HG03342 (cell line): ENCODE results near the gene OXSR1.
"Not testable (repeated sequence)": the region's sequence is repeated elsewhere in the genome, so short reads cannot be mapped to it uniquely, and the experiment has no call there.

Experiments
- ATAC-seq: cut with Tn5 transposase; IDR thresholded peaks from one replicate; pipeline ENCODE4 v1.9.1; 2021; ENCODE audit warnings: mild to moderate bottlenecking, moderate library complexity; ENCODE audit not compliant: unreplicated experiment

The OXSR1 gene

DNA sequence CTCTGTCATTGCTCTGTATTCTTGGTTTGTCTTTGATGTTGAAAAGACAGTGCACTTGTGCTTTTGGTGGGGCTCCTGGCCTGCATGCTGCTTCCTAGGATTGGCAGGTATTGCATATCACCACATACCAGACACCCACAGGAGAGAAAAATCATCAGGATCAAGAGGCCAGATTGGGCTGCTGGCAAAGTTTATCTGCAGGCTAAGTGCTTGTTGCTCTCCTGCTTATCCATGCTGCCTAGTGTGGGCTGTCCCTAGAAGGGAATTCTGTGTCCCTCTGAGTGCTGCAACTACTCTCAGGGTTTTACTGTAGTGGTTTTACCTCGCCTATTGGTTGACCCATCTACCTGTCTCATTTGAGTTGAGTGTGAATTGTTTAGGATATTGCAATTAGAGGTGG lies 99.4 kb downstream of the OXSR1 start:
- no peak for ATAC-seq

DNA sequence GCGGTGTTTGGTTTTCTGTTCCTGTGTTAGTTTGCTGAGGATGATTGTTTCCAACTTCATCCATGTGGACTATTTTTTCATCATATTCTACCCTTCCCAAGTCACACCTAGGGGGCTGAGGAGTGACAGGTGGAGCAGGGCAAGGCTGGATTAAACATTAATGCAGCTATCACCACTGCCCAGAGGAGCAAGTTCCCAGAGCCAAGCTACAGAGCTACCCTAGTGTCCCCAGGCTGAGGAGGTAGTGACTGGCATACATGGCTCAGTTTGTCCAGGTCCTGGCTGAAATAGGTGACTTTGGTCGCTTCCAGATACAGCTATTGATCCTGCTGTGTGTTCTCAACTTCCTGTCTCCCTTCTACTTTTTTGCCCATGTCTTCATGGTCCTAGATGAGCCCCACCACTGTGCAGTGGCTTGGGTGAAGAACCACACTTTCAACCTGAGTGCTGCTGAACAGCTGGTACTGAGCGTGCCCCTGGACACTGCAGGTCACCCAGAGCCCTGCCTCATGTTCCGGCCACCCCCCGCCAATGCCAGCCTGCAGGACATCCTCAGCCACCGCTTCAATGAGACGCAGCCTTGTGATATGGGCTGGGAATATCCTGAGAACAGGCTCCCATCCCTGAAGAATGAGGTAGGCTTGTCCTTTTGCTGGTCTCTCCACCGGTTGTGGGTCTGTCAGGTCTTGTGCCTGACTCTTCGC lies 100.4 kb downstream of the OXSR1 start, which contains the start of gene SLC22A13:
TSS of gene SLC22A13 (plus strand) at position 209 of the 704 bp plus-strand sequence. CDS start at position 258, 49 bp downstream.
- no peak for ATAC-seq

DNA sequence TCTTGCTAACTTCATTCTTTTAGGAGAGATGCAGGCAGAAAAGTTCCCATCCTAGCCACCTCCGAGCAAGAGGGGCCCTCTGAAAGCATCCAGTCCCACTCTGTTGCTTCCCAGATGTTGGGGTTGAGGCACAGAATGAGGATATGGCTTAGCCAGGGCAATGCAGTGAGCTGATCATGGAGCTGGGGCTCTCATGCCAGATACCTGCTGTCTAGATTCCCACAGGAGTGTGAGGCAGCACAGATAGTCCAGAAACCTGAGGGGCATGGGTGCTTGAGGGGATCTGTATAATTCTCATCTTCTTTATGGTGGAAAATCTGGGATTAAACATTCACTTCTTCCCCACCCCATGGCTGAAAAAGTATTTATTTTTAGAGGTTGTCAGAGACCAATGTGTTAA lies 101.5 kb downstream of the OXSR1 start:
- no peak for ATAC-seq

DNA sequence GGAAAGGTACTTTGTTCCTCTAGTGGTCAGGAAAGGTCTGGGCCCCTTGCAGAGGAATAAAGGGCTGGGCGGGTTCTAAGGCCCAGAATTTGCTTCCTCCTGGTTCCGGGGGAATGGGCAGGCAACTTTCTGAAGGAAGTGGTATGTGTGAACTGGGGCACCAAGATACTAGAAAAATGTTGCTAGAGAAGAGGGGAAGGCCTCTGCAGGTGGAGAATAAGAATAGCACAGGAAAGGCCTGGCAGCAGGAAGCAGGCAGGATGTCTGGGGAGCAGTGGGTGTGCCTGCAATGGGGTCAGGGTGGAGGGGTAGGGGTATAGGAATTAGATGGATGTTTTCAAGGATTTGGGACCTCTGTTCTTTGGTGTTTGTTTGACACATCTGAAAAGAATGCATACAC lies 102.3 kb downstream of the OXSR1 start:
- ATAC-seq = no peak

DNA sequence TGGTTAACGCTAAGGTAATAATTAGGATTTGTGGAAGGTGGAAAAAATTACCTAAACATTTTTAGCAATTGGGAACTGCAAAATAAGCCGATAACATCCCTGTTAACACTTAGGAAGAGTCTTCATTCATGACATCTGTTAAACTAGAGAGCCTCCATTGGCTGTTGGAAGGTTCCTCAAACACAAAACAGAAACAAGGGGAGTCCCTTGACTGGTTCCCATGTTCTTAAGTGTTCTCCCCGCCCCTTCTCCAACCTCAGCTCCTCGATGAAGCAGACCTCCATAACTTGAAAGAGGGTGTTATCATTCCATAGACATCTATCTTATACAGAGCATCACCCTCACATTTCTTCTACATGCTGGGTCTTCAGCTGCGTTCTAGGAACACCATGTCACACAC lies 102.8 kb downstream of the OXSR1 start:
- no peak for ATAC-seq

DNA sequence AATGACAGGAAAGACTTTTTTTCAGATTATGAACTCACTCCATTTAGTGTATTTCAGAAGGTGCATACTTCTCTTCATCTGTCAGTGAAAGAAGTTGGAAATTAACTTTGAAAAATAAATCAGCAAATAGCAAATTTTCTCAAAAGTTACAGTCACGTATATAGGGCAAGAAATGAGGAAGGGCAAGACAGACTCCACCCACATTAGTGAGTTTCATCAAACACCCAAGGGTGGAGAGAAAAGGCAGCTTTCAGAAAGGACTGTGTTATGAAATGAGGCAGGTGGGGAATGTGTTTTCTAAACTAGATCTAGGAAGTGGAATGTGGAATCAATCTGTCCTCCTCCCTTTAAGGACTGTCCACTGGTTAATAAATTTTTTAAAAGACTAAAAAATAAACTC lies 103.2 kb downstream of the OXSR1 start:
- ATAC-seq = no peak

DNA sequence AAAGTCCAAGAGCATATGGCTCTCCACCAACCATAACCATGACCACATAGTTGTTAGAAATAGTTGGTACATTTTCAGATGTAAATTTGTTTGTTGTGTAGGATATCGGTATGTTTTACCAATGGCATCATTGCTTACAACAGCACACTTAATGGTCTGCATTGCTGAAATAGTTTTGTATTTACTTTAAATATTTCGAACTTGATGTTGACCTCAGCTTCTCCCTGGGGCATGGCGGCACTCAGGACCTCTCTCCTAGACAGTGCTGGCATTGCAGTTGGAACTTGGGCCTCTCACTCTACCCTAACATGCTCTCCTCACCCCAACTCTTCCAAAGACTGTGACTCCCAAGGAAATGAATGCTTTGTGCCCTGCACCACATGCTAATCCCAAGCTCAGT lies 105.3 kb downstream of the OXSR1 start:
- no peak for ATAC-seq

DNA sequence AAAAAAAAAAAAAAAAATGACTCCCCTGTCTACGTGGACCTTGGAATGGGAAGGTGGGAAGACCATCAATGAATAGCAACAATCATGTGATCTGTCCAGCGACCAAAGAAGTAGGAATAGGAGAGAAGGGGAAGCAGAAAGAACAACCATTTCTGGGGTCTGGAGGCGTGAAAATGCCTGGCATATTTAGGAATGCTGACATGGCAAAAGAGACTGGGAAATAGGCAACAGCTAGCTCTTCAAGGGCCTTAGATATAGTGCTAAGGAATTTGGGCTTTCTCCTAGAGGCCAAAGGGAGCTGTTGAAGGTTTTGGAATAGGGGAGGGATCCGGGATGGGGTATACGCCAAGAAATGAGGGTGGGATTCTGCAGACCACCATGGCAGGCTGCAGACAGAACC lies 106.2 kb downstream of the OXSR1 start:
- no peak for ATAC-seq

DNA sequence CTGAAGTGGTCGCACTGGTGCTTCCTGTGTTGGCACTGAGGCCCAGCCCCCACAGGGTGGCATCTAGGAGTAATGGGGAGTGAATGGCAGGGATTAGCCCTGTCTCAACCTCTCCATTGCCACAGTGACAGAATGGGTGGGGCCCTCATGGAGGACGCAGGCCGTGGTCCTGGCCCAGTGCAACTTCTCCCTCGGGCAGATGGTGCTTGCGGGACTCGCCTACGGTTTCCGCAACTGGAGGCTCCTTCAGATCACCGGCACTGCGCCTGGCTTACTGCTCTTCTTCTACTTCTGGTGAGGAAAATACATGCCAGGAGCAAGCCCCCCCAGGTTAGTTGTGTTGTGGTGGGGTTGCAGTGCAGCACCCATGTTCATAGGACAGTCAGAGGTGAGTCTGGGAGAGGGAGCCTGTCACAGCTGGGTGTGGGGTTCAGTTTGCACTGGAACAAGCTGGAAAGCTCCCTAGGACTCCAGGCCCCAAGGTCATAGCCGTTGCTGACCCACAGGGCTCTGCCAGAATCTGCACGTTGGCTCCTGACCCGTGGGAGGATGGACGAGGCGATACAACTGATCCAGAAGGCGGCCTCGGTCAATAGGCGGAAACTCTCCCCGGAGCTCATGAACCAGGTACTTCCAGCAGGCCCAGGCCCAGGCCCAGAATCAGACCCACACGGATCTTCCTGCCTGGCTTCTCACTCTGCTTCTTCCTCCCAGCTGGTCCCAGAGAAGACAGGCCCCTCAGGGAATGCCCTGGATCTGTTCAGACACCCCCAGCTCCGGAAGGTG lies 109.7 kb downstream of the OXSR1 start:
- no peak for ATAC-seq

DNA sequence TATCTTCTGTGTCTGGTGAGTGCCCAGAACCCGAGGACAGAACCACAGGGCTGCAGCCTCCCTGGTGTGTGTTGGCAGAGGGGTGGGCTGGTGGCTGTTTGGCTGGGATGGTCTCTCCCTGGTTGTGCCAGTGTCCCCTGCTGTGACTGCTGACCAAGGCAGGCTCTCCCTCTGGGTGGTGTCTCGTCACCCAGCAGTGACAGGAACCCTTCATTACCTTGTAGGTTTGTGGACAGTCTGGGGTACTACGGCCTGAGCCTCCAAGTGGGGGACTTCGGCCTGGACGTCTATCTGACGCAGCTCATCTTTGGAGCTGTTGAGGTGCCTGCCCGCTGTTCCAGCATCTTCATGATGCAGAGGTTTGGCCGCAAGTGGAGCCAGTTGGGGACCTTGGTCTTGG lies 110.3 kb downstream of the OXSR1 start:
- ATAC-seq = no peak

DNA sequence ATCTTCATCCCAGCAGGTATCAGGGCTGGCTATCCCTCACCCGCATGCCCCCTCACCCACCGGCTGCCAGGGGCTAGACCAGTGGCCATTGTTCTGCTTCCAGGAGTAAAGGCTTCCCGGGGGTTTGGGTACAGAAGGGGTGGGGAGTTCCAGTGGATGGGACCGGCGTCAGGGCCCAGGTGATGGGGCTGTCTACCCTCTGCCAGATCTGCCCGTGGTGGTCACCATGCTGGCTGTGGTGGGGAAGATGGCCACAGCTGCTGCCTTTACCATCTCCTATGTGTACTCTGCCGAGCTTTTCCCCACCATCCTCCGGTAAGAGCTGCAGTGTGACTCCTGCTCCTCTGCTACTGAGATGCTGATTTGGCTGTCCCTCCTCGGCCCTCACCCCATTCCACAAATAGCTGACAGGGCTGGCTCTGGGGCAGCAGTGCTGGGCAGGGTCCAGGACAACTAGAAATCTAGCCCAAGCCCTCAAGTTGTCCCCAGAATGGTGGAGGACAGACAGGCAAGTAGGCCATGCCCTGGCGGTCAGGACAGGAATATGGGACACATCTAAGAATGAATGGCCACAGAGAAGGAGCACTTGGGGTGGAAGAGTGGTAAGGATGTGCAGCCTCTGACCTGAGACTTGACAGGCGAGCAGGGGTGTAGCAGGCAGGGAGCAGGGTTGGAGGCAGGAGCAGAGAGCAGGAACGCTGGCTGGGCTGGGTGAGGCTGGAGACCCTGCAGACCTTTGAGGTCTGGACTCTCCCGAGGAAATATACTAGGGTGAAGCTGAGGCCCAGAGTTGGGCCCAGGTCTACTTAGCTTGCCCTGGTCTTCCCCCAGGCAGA lies 111.0 kb downstream of the OXSR1 start:
- ATAC-seq = no peak

DNA sequence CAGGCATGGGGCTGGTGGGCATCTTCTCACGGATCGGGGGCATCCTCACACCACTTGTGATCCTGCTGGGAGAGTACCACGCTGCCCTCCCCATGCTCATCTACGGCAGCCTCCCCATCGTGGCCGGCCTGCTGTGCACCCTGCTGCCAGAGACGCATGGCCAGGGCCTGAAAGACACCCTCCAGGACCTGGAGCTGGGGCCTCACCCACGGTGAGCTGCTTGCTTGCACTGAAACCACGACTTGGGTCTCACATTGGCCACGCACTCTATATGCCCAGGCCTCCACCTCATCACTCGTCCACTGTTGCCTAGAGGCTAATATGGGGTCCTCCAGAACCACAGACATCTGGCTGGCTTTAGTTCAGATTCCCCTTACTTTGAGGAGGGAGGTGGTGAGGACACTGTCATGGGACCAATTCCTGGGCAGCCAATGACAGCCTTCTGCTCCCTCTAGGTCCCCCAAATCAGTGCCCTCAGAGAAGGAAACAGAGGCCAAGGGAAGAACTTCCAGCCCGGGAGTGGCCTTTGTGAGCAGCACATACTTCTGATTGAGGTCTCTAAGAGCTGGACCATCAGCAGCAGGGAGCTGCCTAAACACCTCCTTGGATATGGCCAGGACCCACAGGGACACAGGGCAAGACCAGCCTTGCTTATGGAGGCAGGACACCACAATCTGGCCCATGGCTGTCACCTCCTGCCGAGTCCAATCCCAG lies 111.7 kb downstream of the OXSR1 start:
- no peak for ATAC-seq

DNA sequence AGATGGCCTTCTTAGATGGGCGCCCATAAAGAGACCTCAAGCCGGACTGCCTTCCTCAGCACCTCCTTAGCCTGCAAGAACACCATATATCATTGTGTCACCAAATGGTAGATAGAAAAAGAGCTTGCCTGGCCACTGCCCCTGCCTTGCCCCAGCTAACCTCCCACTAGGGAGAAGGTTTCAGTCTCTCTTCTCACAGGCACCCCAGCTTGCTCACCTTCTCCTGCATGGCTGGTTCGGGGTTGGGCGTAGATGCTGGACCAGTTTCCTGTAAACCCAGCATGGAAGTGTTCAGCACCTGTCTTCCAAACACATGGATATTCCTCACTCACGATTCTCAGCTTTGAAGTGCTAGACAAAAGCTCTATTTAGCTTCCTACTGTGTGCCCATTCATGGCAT lies 113.5 kb downstream of the OXSR1 start:
- ATAC-seq = no peak

DNA sequence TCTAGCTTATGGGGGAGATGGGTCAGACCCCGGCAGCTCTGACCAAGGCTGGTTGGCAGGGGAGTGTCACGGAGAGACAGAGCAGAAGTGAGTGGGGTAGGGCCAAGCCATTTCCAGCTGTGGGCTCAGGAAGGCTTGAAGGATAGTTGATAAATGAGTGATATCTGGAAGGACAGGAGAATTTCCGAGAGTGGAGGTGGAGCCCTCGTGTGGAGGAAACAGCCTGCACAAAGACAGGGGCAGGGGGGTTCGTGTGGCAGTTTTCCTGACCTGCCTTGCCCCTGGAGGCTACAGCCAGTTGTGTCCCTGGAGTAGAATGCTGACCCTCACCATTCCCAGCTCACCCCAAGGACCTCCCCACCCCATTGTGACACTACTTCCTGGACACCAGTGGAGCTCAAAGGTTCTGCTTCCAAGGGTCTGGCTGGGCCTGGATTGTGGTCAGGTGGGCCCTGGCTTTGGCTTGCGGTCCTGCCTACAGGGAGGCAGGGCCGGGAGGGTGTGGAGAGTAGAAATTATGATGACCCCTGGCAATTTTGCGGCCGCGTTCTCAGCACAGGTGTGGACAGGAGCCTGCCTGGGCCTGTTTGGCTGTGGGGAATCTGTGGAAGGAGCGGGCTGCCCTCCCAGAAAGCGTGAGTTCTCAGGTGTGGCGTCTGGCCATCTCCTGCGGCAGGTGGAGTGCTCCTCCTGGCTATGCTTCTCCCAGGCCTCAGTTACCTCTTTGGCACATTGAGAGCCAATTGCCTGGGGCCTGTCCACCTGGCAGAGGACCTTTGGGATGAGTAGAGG lies 116.8 kb downstream of the OXSR1 start, which contains the start of gene SLC22A14:
TSS of gene SLC22A14 (plus strand) at position 400 of the 792 bp plus-strand sequence. CDS start 23,733 bp downstream, outside the sequence.
- no peak for ATAC-seq

DNA sequence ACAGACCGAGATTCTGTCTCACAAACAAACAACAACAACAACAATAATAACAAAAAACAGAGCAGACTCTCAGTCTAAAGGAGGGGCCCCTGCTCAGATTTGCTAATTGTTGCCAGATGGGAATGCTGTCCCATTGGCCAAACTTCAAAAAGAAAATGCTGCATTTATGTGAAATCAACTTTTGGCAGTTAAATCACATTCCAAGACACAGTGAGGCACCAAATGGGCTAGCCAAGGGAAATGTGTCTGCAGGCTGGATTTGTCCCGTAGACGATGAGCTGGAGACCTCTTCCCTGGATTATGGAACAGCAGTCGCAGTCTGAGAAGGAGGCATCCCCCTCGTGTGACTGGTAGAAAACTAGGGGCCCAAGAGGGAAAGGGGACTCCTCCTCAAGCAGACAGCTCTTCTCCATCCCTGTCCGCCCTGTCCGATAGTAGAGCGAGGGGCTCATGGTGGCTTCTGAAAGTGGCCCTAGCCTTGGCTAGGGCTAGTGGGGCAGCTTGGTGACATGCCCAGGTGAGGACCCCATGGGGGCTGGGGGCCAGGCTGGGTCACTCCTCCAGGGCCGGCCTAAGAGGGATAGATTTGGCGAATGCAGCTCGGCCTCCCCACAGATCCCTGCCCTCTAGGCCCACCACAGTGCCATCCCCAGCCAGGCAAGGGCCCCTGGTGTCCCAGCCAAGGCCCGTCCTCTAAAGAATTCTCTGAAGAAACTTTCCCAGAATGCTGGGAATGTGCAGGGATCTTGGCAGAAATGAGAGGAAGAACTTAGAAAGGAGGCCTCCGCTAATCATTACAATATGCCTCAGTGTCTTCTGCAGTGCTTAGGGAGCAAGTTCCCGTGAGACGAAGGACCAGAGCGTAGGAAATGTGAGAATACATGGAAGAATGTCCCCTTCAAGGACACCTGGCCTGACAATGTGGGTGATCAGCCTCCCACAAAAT lies 118.7 kb downstream of the OXSR1 start:
- no peak for ATAC-seq

DNA sequence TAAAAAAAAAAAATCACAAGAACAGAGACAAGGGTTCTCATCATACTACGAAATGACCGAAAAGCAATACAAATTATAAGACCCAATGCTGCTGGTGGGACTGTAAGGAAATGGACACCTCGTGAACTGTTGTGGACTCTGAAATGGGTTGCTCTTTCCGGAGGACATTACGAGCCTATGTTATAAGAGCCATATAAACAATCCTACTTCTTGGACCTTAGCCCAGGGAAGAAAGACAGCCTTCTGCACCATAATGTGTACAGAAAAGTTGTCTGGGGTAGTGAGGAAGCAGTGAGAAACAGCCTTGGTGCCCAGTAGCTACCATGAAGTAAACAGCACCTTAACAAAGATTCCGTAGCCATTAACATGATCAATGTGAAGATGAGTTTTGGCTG lies 119.4 kb downstream of the OXSR1 start:
- no peak for ATAC-seq

DNA sequence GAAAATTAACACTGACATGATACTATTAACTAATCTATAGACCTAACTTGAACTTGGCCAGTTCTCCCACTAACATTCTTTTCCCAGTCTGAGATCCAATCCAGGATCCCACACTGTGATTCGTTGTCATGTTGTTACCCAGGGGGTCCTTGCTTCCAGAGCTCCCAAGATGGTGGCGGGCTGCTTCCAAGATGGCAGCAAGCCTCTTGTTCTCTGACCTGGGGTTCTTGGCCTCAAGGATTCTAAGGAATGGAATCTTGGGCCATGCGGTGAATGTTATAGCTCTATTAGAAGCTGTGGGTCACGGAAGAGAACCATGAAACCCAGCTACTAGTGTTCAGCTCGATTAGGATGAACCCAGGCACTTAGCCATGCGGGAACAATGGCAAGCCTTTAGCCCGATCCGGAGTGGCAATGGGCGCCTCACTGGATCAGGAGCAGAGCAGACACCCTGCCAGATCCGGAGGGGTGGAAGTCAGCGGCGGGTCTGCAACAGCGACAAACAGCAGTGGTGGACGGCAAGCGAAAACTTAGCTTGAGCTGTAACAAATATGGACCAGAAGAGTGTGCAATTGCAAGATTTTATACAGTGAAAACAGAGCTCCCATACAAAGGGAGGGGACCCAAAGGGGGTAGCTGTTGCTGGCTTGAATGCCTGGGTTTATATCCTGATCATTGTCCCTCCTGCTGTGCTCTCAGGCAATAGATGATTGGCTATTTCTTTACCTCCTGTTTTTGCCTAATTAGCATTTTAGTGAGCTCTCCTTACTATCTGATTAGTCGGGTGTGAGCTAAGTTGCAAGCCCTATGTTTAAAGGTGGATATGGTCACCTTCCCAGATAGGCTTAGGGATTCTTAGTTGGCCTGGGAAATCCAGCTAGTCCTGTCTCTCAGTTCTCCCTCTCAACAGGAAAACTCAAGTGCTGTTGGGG lies 124.2 kb downstream of the OXSR1 start:
- ATAC-seq = not testable (repeated sequence)

DNA sequence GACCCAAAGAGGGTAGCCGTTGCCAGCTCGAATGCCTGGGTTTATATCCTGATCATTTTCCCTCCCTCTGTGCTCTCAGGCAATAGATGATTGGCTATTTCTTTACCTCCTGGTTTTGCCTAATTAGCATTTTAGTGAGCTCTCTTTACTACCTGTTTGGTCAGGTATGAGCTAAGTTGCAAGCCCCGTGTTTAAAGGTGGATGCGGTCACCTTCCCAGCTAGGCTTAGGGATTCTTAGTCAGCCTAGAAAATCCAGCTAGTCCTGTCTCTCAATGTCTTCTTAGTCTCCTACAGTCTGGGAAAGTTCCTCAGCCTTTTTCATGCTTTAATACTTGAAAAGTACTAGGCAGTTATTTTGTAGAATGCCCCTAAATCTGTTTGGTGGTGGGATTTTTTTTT lies 131.7 kb downstream of the OXSR1 start:
- not testable (repeated sequence) for ATAC-seq
